Naive thymus-derived CD4-positive, alpha-beta T cell (primary cell): ENCODE data around the gene CACNA1C. TPM values are rescaled to one million over a fixed set of nuclear protein-coding genes. Genes with fewer than 3 reads are reported as not detected.

ENCODE experiments used
- ATAC-seq: fragments of 150-1000 bp; cut with Tn5 transposase; 2 replicates; pipeline ENCODE4 v1.10.0; 2021; ENCODE audit warnings: mild to moderate bottlenecking, moderate library complexity
- CTCF ChIA-PET: fragments of 350-600 bp; sonication (Branson Sonifier 250); formaldehyde crosslinking; loops from one replicate; lab custom pipeline; 2021; ENCODE audit warnings: antibody characterized with exemption; lab: Charles Lee
- POLR2A ChIA-PET: fragments of 350-600 bp; sonication (Branson Sonifier 250); formaldehyde crosslinking; loops from one replicate; lab custom pipeline; 2021; ENCODE audit warnings: antibody characterized with exemption, inconsistent platforms; lab: Charles Lee
- DNase-seq, 9 donors: peaks; one replicate each; pipeline versions ENCODE4 v3.0.0 to v3.0.0-alpha.2; 2020 to 2022; ENCODE audit warnings: mixed read lengths in 1 of 9
- H3K27ac ChIP-seq: one replicate; pipeline ENCODE4 v1.7.0; 2013; ENCODE audit warnings: mild to moderate bottlenecking, low read depth, low read length, moderate library complexity
- H3K27me3 ChIP-seq, 2 donors: one replicate each; pipeline ENCODE4 v1.7.0; 2013; ENCODE audit warnings: low read length in 2 of 2, mild to moderate bottlenecking in 2 of 2, moderate library complexity in 2 of 2; ENCODE audit not compliant: control insufficient read depth in 2 of 2, insufficient read depth in 2 of 2
- H3K36me3 ChIP-seq, 3 experiments: 1 replicate in 2 of 3; 2 replicates in 1 of 3; pipeline ENCODE4 v1.7.0; 2013; ENCODE audit warnings: low read length in 3 of 3, mild to moderate bottlenecking in 3 of 3, moderate library complexity in 1 of 3; ENCODE audit not compliant: insufficient read depth in 3 of 3, control insufficient read depth in 2 of 3
- H3K4me1 ChIP-seq, 2 donors: one replicate each; pipeline ENCODE4 v1.7.0; 2013; ENCODE audit warnings: low read length in 2 of 2, mild to moderate bottlenecking in 2 of 2, moderate library complexity in 1 of 2; ENCODE audit not compliant: control insufficient read depth in 2 of 2, insufficient read depth in 2 of 2
- H3K4me3 ChIP-seq: 2 replicates; pipeline ENCODE4 v1.7.0; 2013; ENCODE audit warnings: mild to moderate bottlenecking, low read length
- H3K9me3 ChIP-seq, 3 experiments: 1 replicate in 2 of 3; 2 replicates in 1 of 3; pipeline ENCODE4 v1.7.0; 2013; ENCODE audit warnings: low read length in 3 of 3; ENCODE audit not compliant: control insufficient read depth in 2 of 3
- H3K27ac Mint-ChIP-seq, 9 donors: one replicate each; pipeline ENCODE4 v1.8.0; 2020 to 2022; ENCODE audit warnings: mixed read lengths in 9 of 9, mild to moderate bottlenecking in 8 of 9, moderate library complexity in 5 of 9, inconsistent platforms in 2 of 9
- H3K27me3 Mint-ChIP-seq, 5 donors: one replicate each; pipeline ENCODE4 v1.8.0; 2021 to 2022; ENCODE audit warnings: mixed read lengths in 5 of 5, mild to moderate bottlenecking in 1 of 5
- H3K36me3 Mint-ChIP-seq, 5 donors: one replicate each; pipeline ENCODE4 v1.8.0; 2020 to 2022; ENCODE audit warnings: mixed read lengths in 5 of 5, mild to moderate bottlenecking in 3 of 5, inconsistent platforms in 1 of 5
- H3K4me1 Mint-ChIP-seq, 7 donors: one replicate each; pipeline ENCODE4 v1.8.0; 2020 to 2022; ENCODE audit warnings: mixed read lengths in 7 of 7, mild to moderate bottlenecking in 3 of 7, inconsistent platforms in 1 of 7
- H3K4me3 Mint-ChIP-seq, 10 donors: one replicate each; pipeline ENCODE4 v1.8.0; 2020 to 2022; ENCODE audit warnings: mild to moderate bottlenecking in 10 of 10, mixed read lengths in 10 of 10, moderate library complexity in 6 of 10, inconsistent platforms in 2 of 10
- H3K9me3 Mint-ChIP-seq, 11 donors: one replicate each; pipeline ENCODE4 v1.8.0; 2020 to 2022; ENCODE audit warnings: mixed read lengths in 11 of 11, mild to moderate bottlenecking in 4 of 11, inconsistent platforms in 1 of 11, moderate library complexity in 1 of 11
- intact Hi-C, 2 donors: fragments of 100-400 bp; cut with micrococcal nuclease; formaldehyde crosslinking; loops; one replicate each; pipeline ENCODE4 v1.15.1; 2023
- polyA plus RNA-seq, 2 donors: library from polyadenylated mRNA; unstranded; fragments of 300-500 nt; fragmentation: Illumina TruSeq; gene quantifications; one replicate each; pipeline ENCODE4 v1.2.3, GENCODE V29; 2021
- total RNA-seq, 6 experiments: library from RNA in 5 of 6; stranded (reverse) in 5 of 6; gene quantifications; 1 replicate in 5 of 6; 2 replicates in 1 of 6; pipeline ENCODE4 v1.2.3 and lab custom pipeline; 2021 to 2026

CACNA1C gene
- total and polyA plus RNA-seq, 7 experiments from 2014 or later = 0.04 to 0.48 (median 0.08) TPM

DNA sequence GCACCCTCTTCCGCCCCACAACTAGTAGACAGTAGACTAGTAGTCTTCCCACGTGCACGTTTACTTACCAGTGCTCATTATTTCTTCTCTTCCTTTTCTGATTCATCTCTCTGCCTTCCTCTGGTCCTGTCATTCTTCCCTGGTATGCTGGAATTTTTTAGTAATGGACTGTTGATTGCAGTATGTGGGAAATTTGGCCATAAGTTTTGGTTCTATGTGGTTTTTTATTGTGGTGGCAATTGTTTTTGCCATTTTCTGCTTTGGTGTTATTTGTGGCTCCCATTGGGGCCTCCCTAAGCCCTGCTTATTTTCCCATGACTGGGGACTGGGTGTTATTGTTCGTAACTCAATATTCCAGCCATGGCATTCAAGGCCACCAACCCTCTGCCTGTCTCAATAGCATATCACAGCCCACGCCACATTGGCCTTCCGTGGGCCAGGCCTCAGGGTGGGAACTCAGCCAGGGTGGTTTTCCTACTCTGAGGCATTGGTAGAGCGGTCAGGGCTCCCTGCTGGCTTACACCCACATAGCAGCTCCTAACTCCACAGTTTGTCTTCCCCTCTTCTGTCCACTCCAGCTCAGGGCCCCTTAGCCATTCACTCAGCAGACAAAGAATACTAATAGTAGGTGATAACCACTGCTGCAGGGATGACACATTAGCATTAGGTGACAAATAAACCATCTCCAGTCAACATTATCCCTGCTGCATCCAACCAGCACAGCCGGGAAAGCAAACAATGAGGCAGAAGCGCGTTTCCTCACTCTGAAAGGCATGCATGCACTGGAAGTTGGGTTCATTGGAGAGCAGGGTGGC, 321.5 kb downstream of the CACNA1C start:
- H3K36me3 ChIP-seq = no peaks in the 10 kb centered on the region
- intact Hi-C loops = no loop called here
- H3K36me3 Mint-ChIP-seq = peaks cover 0 to 2% (median 0%) of the 10 kb centered on the region in 5 donors
- H3K4me3 Mint-ChIP-seq = no peak overlapping the region
- H3K27ac ChIP-seq = no peak overlapping the region
- H3K9me3 ChIP-seq = no peaks in the 10 kb centered on the region
- no peak overlapping the region for H3K4me3 ChIP-seq
- no peaks in the 10 kb centered on the region for H3K27me3 ChIP-seq
- no peak for ATAC-seq
- no peak for DNase-seq
- no peaks in the 10 kb centered on the region for H3K4me1 ChIP-seq
- H3K27ac Mint-ChIP-seq = no peak overlapping the region
- CTCF ChIA-PET = no interaction called here
- H3K27me3 Mint-ChIP-seq = peaks cover 0 to 25% (median 3%) of the 10 kb centered on the region in 5 donors
- POLR2A ChIA-PET = no interaction called here
- peaks cover 0 to 2% (median 0%) of the 10 kb centered on the region in 11 donors for H3K9me3 Mint-ChIP-seq
- peaks cover 0 to 20% (median 0%) of the 10 kb centered on the region in 7 donors for H3K4me1 Mint-ChIP-seq

DNA sequence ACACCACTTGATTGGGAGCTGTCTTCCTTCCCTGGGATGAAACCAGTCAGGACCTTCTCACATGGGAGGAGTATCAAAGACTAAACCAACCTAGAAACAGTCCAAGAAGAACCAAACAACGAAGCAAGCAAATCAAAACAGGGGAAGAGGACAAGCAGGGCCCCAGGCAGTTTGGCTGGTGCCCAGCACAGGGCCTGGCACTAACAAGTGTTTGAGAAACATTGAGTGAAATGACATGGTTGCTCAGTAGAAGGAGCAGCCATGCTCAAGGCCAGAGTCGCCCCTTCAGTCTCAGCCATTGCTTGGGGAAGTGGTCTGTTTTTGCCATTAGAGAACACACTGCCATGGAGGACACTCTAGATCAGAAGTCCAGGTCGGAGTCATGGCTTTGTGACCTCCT, 323.1 kb downstream of the CACNA1C start:
- ATAC-seq = no peak
- CTCF ChIA-PET = no interaction called here
- peaks cover 0 to 2% (median 0%) of the 10 kb centered on the region in 11 donors for H3K9me3 Mint-ChIP-seq

GRCh38 chr12:2376908-2377657, 324.3 kb downstream of the CACNA1C start:
- no peak for ATAC-seq
- Mint-ChIP-seq H3K4me1 (peaks cover 0 to 31% (median 0%) of the 10 kb centered on the region in 7 donors), H3K9me3 (peaks cover 0 to 2% (median 0%) of the 10 kb centered on the region in 11 donors), H3K27me3 (peaks cover 0 to 8% (median 3%) of the 10 kb centered on the region in 5 donors), H3K4me3 (no peak overlapping the region), H3K36me3 (peaks cover 0 to 2% (median 0%) of the 10 kb centered on the region in 5 donors), H3K27ac (peak overlapping the region in 1 of 9 donors; percentile 9)
- no peak overlapping the region for H3K27ac ChIP-seq
- H3K4me1 ChIP-seq = no peaks in the 10 kb centered on the region
- no peaks in the 10 kb centered on the region for H3K27me3 ChIP-seq
- H3K36me3 ChIP-seq = no peaks in the 10 kb centered on the region
- ChIA-PET CTCF (interaction anchor here (0.8 kb wide), 1 partner anchor 16 kb away, joined by 3 read pairs; no protein-coding TSS in a partner anchor), POLR2A (no interaction called here)
- intact Hi-C loops = no loop called here
- no peak for DNase-seq
- no peak overlapping the region for H3K4me3 ChIP-seq
- no peaks in the 10 kb centered on the region for H3K9me3 ChIP-seq

More for the DNA sequence above, 323.1 kb downstream of the CACNA1C start:
- H3K4me3 Mint-ChIP-seq = no peak overlapping the region
- Histone ChIP-seq H3K27ac (no peak overlapping the region), H3K4me1 (no peaks in the 10 kb centered on the region), H3K4me3 (no peak overlapping the region), H3K27me3 (no peaks in the 10 kb centered on the region), H3K36me3 (no peaks in the 10 kb centered on the region), H3K9me3 (no peaks in the 10 kb centered on the region)
- POLR2A ChIA-PET = no interaction called here
- peaks cover 0 to 2% (median 0%) of the 10 kb centered on the region in 5 donors for H3K36me3 Mint-ChIP-seq
- H3K27ac Mint-ChIP-seq = peak overlapping the region in 1 of 9 donors; percentile 20
- no peak for DNase-seq
- H3K27me3 Mint-ChIP-seq = peaks cover 0 to 13% (median 3%) of the 10 kb centered on the region in 5 donors
- peaks cover 0 to 31% (median 0%) of the 10 kb centered on the region in 7 donors for H3K4me1 Mint-ChIP-seq
- intact Hi-C loops = no loop called here

DNA sequence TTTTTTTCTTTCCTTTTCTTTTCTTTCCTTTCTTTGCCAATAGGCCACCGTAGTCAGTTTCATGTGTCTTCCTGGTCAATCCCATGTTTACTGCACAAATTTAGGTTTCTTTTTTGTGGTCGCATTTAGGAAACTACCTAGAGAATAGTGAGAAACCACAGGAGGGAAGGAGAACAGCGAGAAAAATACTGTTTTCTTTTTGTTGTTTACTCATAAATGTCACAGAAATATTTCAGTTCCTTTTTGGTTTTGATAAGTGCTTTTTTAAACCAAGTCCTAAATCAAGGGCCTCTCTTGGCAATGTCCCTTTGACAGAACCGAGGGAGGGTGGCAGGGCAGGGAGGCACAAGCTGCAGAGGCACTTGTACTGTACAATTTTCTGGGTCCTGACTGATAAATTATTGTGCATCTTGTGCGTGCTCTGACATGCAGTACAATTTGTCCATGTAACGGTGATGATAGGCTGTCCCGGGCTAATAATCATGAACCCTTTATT, 326.1 kb downstream of the CACNA1C start:
- Mint-ChIP-seq H3K27me3 (peaks cover 0 to 17% (median 3%) of the 10 kb centered on the region in 5 donors), H3K4me1 (peaks cover 0 to 31% (median 0%) of the 10 kb centered on the region in 7 donors), H3K9me3 (peaks cover 0 to 2% (median 0%) of the 10 kb centered on the region in 11 donors), H3K4me3 (peak overlapping the region in 1 of 10 donors; percentile 73), H3K27ac (peak overlapping the region in 2 of 9 donors; percentile 54 to 56), H3K36me3 (peaks cover 0 to 2% (median 0%) of the 10 kb centered on the region in 5 donors)
- Histone ChIP-seq H3K9me3 (no peaks in the 10 kb centered on the region), H3K36me3 (no peaks in the 10 kb centered on the region), H3K27me3 (no peaks in the 10 kb centered on the region), H3K4me1 (no peaks in the 10 kb centered on the region), H3K4me3 (no peak overlapping the region), H3K27ac (no peak overlapping the region)
- ChIA-PET POLR2A (no interaction called here), CTCF (no interaction called here)
- no peak for ATAC-seq
- intact Hi-C loops = no loop called here
- no peak for DNase-seq

- H3K27me3 Mint-ChIP-seq = peaks cover 0 to 24% (median 11%) of the 10 kb centered on the region in 5 donors
- H3K27ac Mint-ChIP-seq = no peak overlapping the region
- H3K36me3 Mint-ChIP-seq = peaks cover 0 to 2% (median 0%) of the 10 kb centered on the region in 5 donors
- H3K27me3 ChIP-seq = no peaks in the 10 kb centered on the region
- no peak overlapping the region for H3K4me3 Mint-ChIP-seq
- H3K9me3 ChIP-seq = no peaks in the 10 kb centered on the region
- DNase-seq (no peak), ATAC-seq (no peak)
- no peaks in the 10 kb centered on the region for H3K36me3 ChIP-seq
- peaks cover 0 to 2% (median 0%) of the 10 kb centered on the region in 11 donors for H3K9me3 Mint-ChIP-seq
- H3K4me1 Mint-ChIP-seq = peaks cover 0 to 31% (median 0%) of the 10 kb centered on the region in 7 donors
- ChIA-PET POLR2A (no interaction called here), CTCF (no interaction called here)
- H3K4me3 ChIP-seq = no peak overlapping the region
- H3K27ac ChIP-seq = no peak overlapping the region
- H3K4me1 ChIP-seq = no peaks in the 10 kb centered on the region
- intact Hi-C loops = no loop called here
Observed at GRCh38 chr12:2380946-2381345, 328.2 kb downstream of the CACNA1C start.

GRCh38 chr12:2382370-2383155, 329.8 kb downstream of the CACNA1C start:
- ATAC-seq (no peak), DNase-seq (no peak)
- intact Hi-C loops = no loop called here
- Mint-ChIP-seq H3K4me3 (no peak overlapping the region), H3K27me3 (peaks cover 0 to 21% (median 11%) of the 10 kb centered on the region in 5 donors), H3K27ac (no peak overlapping the region), H3K36me3 (peaks cover 0 to 2% (median 0%) of the 10 kb centered on the region in 5 donors), H3K4me1 (peaks cover 0 to 26% (median 0%) of the 10 kb centered on the region in 7 donors), H3K9me3 (peaks cover 0 to 2% (median 0%) of the 10 kb centered on the region in 11 donors)
- ChIA-PET CTCF (no interaction called here), POLR2A (no interaction called here)
- Histone ChIP-seq H3K27me3 (no peaks in the 10 kb centered on the region), H3K4me3 (no peak overlapping the region), H3K36me3 (no peaks in the 10 kb centered on the region), H3K27ac (no peak overlapping the region), H3K4me1 (no peaks in the 10 kb centered on the region), H3K9me3 (no peaks in the 10 kb centered on the region)
